Upper lobe of right lung (tissue), 1 donor: ENCODE results near the gene EIF2D. TPM values are rescaled to one million over a fixed set of nuclear protein-coding genes. Genes with fewer than 3 reads are reported as not detected.

Experiments used
- ATAC-seq: fragments of 200-7000 bp; cut with Tn5 transposase; one replicate; pipeline ENCODE4 v1.9.1; 2020; ENCODE audit warnings: mild to moderate bottlenecking, moderate library complexity
- DNase-seq: peaks from one replicate; pipeline ENCODE4 v3.0.0-alpha.2; 2020
- H3K27ac ChIP-seq: fragments of 200-600 bp; one replicate; pipeline ENCODE4 v1.8.0; 2022
- H3K27me3 ChIP-seq: fragments of 200-600 bp; one replicate; pipeline ENCODE4 v1.8.0; 2022; ENCODE audit warnings: mild to moderate bottlenecking
- H3K36me3 ChIP-seq: fragments of 200-600 bp; one replicate; pipeline ENCODE4 v1.8.0; 2022
- H3K4me1 ChIP-seq: fragments of 200-600 bp; one replicate; pipeline ENCODE4 v1.8.0; 2022
- H3K4me3 ChIP-seq: fragments of 200-600 bp; one replicate; pipeline ENCODE4 v1.8.0; 2022; ENCODE audit warnings: mild to moderate bottlenecking
- H3K9me3 ChIP-seq: fragments of 200-600 bp; one replicate; pipeline ENCODE4 v1.8.0; 2022
- intact Hi-C: fragments of 100-400 bp; cut with DNase I; formaldehyde crosslinking; loops from one replicate; pipeline ENCODE4 v1.11.0; 2022
- total RNA-seq: library from RNA; stranded (reverse); fragmentation: NEBNext Ultra II Directional; extraction: Animal tissue kit (Norgen Biotek cat#: 25700); gene quantifications from one replicate; pipeline ENCODE4 v1.2.1, GENCODE V29; 2021
- TF ChIP-seq, protein P1 (sequence below): fragments of 200-600 bp; IDR thresholded peaks from one replicate; pipeline ENCODE4 v1.8.0; 2022; ENCODE audit warnings: antibody characterized with exemption
- donor health status: DM: no; HTN: yes; CAD: no; lungs with severe emphysema.

Gene EIF2D
- total RNA-seq, 1 donor from 2014 or later: 49.8 TPM

DNA sequence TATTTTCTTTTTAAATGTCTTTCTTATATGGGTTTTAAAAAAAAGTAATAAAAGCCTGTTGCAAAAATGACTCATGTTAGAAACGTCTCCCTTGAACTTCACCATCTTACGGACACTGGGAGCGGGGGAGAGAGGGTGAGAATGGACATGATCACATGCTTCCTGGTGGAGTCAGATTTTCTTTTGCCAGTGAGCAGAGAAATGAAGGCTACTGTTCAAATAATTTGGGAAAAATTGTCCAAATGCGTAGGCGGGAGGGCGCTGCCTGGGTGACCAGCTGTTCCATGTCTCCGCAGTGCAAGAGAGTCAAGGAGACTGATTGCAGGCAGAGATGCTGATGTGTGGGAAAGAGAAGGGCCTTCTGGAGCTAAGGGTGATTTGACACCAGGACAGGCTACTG is 23.1 kb downstream of the EIF2D start:
- intact Hi-C loops: loop anchor here (10.0 kb wide), 1 partner anchor 94 kb away; no protein-coding TSS in a partner anchor
- no peak overlapping the region for H3K27ac ChIP-seq
- peaks cover 16% of the 10 kb centered on the region for H3K4me1 ChIP-seq
- peaks cover 93% of the 10 kb centered on the region for H3K36me3 ChIP-seq
- H3K27me3 ChIP-seq: no peaks in the 10 kb centered on the region
- no peak overlapping the region for H3K4me3 ChIP-seq
- DNase-seq (no peak), ATAC-seq (peak; percentile 41)
- no peaks in the 10 kb centered on the region for H3K9me3 ChIP-seq
- TF ChIP-seq, protein P1, sequence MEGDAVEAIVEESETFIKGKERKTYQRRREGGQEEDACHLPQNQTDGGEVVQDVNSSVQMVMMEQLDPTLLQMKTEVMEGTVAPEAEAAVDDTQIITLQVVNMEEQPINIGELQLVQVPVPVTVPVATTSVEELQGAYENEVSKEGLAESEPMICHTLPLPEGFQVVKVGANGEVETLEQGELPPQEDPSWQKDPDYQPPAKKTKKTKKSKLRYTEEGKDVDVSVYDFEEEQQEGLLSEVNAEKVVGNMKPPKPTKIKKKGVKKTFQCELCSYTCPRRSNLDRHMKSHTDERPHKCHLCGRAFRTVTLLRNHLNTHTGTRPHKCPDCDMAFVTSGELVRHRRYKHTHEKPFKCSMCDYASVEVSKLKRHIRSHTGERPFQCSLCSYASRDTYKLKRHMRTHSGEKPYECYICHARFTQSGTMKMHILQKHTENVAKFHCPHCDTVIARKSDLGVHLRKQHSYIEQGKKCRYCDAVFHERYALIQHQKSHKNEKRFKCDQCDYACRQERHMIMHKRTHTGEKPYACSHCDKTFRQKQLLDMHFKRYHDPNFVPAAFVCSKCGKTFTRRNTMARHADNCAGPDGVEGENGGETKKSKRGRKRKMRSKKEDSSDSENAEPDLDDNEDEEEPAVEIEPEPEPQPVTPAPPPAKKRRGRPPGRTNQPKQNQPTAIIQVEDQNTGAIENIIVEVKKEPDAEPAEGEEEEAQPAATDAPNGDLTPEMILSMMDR: no peak

DNA sequence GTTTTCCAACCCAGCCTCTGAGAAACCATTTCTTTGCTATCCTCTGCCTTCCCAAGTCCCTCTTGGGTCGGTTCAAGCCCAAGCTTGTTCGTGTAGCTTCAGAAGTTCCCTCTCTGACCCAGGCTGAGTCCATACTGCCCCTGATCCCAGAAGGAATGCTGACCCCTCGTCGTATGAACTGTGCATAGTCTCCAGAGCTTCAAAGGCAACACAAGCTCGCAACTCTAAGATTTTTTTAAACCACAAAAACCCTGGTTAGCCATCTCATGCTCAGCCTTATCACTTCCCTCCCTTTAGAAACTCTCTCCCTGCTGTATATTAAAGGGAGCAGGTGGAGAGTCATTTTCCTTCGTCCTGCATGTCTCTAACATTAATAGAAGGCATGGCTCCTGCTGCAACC is 23.8 kb downstream of the EIF2D start:
- Histone ChIP-seq H3K36me3 (peaks cover 92% of the 10 kb centered on the region), H3K4me3 (no peak overlapping the region), H3K27me3 (no peaks in the 10 kb centered on the region), H3K4me1 (peaks cover 23% of the 10 kb centered on the region), H3K9me3 (no peaks in the 10 kb centered on the region), H3K27ac (peak overlapping the region; percentile 47)
- ATAC-seq (no peak), DNase-seq (no peak)
- TF ChIP-seq, protein P1: no peak
- intact Hi-C loops: loop anchor here (10.0 kb wide), 1 partner anchor 94 kb away; no protein-coding TSS in a partner anchor

DNA sequence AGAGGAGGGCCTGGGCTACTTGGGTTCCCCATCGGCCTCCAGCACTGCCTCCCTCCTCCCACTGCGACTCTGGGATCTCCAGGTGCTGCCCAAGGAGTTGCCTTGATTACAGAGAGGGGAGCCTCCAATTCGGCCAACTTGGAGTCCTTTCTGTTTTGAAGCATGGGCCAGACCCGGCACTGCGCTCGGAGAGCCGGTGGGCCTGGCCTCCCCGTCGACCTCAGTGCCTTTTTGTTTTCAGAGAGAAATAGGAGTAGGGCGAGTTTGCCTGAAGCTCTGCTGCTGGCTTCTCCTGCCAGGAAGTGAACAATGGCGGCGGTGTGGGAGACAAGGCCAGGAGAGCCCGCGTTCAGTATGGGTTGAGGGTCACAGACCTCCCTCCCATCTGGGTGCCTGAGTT is 24.4 kb downstream of the EIF2D start:
- intact Hi-C loops: loop anchor here (10.0 kb wide), 1 partner anchor 93 kb away; no protein-coding TSS in a partner anchor
- Histone ChIP-seq H3K27ac (no peak overlapping the region), H3K4me3 (no peak overlapping the region), H3K9me3 (no peaks in the 10 kb centered on the region), H3K4me1 (peaks cover 28% of the 10 kb centered on the region), H3K27me3 (no peaks in the 10 kb centered on the region), H3K36me3 (peaks cover 92% of the 10 kb centered on the region)
- TF ChIP-seq, protein P1: no peak
- no peak for ATAC-seq
- DNase-seq: no peak

- Histone ChIP-seq H3K4me3 (no peak overlapping the region), H3K36me3 (peaks cover 80% of the 10 kb centered on the region), H3K27me3 (no peaks in the 10 kb centered on the region), H3K9me3 (no peaks in the 10 kb centered on the region), H3K27ac (no peak overlapping the region), H3K4me1 (peaks cover 36% of the 10 kb centered on the region)
- DNase-seq: no peak
- no peak for ATAC-seq
- TF ChIP-seq, protein P1: no peak
- intact Hi-C loops: loop anchor here (10.0 kb wide), 1 partner anchor 92 kb away; no protein-coding TSS in a partner anchor
Measured at GRCh38 chr1:206586501-206587445, 25.5 kb downstream of the EIF2D start.

GRCh38 chr1:206584683-206585082 is 27.6 kb downstream of the EIF2D start:
- no peak for DNase-seq
- H3K27me3 ChIP-seq: no peaks in the 10 kb centered on the region
- H3K27ac ChIP-seq: no peak overlapping the region
- H3K4me3 ChIP-seq: no peak overlapping the region
- peaks cover 44% of the 10 kb centered on the region for H3K4me1 ChIP-seq
- intact Hi-C loops: loop anchor here (5.0 to 10.0 kb wide), 2 partner anchors 37 to 90 kb away; no protein-coding TSS in a partner anchor
- peaks cover 63% of the 10 kb centered on the region for H3K36me3 ChIP-seq
- no peak for ATAC-seq
- H3K9me3 ChIP-seq: no peaks in the 10 kb centered on the region
- TF ChIP-seq, protein P1: no peak
